NT2/D1 (cell line): ENCODE measurements around the gene BAG1.

Experiments
- YY1 ChIP-seq: IDR thresholded peaks from 2 replicates; pipeline ENCODE4 v1.6.1; 2011; ENCODE audit not compliant: insufficient read length, insufficient read depth
- ZNF274 ChIP-seq: IDR thresholded peaks from 2 replicates; pipeline ENCODE4 v1.6.1; 2011; ENCODE audit warnings: mild to moderate bottlenecking, low read depth, low read length

- TF ChIP-seq YY1 (no peak), ZNF274 (no peak)
Observed at GRCh38 chr9:33209394-33209793, 55.1 kb downstream of the BAG1 start.
